Activated CD8-positive, alpha-beta memory T cell treated with anti-CD3 and anti-CD28 coated beads for 24 hours (primary cell): ENCODE results near the gene SYNM.

Source experiments
- DNase-seq: peaks from one replicate; pipeline ENCODE4 v3.0.0-alpha.2; 2020

Gene SYNM

GRCh38 chr15:99145005-99145404 is 40.1 kb downstream of the SYNM start:
- no peak for DNase-seq

DNA sequence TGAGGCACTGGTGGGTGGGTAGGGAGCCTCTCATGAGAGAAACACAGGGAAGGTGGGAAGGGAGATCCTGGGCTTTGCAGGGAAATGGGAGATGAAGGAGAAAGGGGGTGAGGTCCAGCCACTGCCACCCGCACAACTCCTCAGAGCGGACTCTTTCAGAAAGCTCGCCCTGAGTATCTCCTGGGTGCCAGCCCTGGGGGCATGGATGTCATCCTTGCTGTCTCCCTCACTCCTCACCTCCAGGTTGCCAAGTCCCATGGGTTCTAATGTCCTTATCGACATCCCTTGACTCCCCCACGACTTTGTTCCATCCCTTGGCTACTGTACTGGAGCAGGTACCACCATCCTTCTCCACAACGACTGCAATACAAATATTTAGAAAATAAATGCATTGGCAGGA is 40.9 kb downstream of the SYNM start:
- DNase-seq: no peak

DNA sequence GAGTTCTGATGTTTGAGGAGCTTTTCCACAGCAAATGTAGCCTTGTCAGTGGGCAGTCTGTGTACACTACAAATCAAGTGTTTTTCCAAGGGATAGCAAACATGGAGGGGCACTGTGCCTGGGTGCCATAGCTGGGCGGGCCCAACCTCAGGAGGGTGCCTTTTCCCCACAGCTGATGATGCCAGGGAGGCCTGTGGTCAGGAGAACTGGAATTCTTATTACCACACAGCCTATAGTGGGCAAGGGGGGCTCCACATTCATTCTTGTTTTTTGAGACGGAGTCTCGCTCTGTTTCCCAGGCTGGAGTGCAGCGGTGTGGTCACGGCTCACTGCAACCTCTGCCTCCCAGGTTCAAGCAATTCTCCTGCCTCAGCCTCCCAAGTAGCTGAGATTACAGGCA is 41.8 kb downstream of the SYNM start:
- no peak for DNase-seq

- peak; percentile 26 for DNase-seq
These were observed 44.0 kb downstream of the SYNM start for GRCh38 chr15:99148851-99149276.

GRCh38 chr15:99149366-99149765 is 44.5 kb downstream of the SYNM start:
- peak; percentile 37 for DNase-seq

- DNase-seq: no peak
These were observed 46.3 kb downstream of the SYNM start for GRCh38 chr15:99151156-99151555.

DNA sequence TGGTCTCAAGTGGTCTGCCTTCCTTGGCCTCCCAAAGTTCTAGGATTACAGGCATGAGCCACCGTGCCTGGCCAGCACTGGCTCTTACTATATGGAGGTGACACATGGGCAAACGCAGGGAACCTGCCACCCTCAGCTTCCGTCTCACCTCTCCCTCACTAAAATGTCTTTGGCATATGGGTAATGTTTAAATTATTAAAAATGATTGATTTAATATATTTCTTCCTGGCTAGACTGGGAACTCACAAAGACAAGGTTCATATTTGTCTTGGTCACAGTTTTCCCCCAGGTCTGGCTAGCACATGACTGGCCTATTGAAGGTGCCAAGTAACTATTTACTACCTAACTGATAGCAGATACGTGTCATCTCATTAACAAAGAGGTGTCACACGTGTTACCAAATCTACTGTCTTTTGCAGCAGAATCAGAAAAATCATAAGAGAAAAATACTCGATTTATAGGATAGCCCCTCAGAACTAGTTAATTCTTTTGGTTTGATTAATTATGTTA is 48.2 kb downstream of the SYNM start:
- no peak for DNase-seq

GRCh38 chr15:99154271-99154670 is 49.4 kb downstream of the SYNM start:
- DNase-seq: no peak

- no peak for DNase-seq
These were observed 51.1 kb downstream of the SYNM start for GRCh38 chr15:99155961-99156443.

DNA sequence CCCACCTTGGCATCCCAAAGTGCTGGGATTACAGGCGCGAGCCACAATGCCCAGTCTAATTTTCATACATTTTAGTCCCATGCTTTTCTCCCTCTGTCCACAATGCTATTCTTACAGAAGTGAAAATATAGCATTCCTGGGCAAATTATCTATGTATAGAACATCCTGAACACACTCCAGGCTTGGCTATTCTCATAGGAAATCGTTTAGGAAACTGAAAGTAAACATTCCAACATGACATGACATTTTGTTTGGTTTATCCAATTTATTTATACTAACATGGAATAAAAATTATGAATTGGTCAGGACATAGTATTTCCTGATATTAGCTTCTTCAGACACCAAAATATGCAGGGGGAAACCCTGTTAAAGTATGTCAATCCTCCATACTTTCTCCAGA is 52.6 kb downstream of the SYNM start:
- DNase-seq: no peak

GRCh38 chr15:99158626-99159412 is 53.9 kb downstream of the SYNM start:
- DNase-seq: no peak

DNA sequence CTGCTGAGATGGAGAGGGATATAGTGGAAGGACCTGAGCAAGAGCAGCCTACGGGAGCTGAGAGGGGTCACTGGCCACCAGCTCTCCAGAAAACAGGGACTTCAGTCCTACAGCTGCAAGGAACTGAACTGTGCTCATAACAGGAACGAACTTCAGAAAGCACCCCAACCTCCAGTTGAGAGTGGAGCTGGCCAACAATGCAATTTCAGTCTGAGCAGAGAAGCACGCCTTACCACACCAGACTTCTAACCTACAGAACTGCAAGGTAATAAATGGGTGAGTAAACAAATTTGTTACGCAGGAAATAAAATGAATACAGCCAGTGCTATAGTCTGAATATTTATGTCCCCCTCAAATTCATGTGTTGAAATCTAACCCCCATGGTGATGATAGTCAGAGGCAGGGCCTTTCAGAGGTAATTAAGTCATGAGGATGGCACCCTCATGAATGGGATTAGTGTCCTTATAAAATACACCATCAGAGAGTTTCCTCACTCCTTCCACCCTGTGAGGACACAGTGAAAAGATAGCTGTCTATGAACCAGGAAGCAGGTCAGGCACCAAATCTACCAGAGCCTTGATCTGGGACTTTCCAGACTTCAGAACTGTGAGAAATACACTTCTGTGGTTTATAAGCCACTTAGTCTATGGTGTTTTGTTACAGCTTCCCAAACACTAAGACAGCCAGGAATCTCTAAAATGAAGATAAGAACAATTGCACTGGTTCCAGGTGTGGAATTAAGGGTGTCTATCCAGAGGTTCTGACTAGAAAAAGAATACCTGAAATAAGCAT is 58.6 kb downstream of the SYNM start:
- no peak for DNase-seq

GRCh38 chr15:99164119-99164518 is 59.2 kb downstream of the SYNM start:
- DNase-seq: no peak

DNA sequence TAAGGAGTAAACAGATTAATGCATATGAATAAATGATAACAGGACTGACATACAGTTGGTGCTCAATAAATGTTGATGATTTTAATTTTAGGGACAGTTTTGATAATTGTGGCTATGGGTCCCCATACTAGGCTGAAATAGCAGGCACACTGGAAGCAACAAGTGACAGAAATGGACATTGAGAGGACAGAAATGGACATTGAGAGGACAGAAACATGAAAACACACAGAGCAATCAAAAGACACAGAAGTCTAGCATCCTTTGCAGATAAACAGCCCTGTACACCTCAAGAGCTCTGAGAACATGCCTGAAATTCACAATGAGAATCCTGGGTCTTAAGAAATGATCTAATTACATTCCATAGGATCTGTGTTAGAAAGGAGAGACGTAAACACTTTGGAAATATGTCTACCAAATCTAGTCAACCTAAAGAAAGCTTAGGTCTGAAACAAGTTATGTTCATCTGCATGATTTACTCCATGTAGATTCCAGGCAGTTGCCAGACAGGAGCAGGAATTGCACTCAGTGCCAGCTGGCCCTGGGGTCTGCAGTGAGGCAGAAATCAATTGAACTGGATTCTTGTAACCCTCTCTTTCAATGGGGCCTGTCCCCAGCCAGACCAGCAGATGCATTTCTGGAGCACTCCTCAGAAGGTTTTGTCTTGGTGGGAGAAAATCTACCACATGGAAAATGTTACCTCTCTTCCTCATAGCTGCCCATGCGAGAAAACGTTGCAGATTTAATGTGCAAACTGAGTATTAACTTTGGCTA is 60.3 kb downstream of the SYNM start:
- no peak for DNase-seq

- DNase-seq: no peak
These were observed 61.2 kb downstream of the SYNM start for GRCh38 chr15:99165956-99166689.

- no peak for DNase-seq
These were observed 62.3 kb downstream of the SYNM start for GRCh38 chr15:99167201-99167600.

DNA sequence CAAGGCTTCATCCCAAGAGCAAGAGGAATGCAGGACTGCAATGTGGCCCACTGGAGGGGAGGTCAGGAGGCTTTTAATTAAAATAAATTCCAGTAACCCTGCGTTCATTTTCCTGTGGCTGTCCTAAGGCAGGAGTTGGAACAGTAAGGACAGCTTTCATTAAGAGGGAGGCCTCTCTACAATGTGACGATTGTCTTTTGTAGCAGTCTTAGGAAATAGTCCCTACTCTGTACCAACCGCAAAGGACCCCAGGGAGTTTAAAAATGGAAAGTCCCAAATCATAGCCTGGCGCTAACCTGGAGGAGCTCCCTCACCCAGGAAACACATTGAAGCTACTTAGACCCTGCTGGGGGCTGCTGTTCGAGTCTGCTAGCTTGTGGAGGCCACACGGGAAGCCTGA is 62.8 kb downstream of the SYNM start:
- no peak for DNase-seq

GRCh38 chr15:99168601-99169580 is 64.0 kb downstream of the SYNM start:
- DNase-seq: no peak

- no peak for DNase-seq
These were observed 65.0 kb downstream of the SYNM start for GRCh38 chr15:99169769-99170311.

DNA sequence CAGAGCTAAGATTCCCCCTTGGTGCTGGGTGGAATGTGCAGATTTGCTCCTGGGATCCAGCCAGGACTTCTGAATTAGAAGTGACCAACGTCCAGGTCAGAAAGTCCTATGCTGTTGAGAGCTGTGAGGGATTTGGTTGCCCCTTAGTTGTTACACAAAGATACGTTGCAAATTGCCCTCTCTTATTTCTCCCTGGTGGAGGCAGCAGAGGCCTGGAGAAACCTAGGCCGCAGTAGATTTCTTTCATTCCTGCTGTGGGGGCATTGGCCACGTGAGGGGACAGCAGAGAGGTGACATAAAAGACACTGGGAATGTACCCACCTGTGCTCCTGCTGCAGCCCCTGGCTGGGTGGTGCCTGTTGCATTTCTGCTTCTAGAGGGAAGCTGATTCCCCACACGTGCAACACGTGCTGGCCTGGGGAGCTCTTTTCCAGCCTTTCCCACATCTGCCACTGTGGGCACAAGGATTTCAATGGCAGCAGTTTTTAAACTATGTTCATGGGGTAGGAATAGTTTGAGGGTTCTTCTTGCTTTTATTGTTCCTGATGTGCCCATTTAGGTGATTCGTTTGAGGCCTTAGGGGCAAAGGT is 65.7 kb downstream of the SYNM start:
- DNase-seq: no peak
